Inflammatory macrophage (primary cell): ENCODE measurements around the gene CALY.

ENCODE experiments used
- DNase-seq, 2 donors: peaks; one replicate each; pipeline ENCODE4 v3.0.0-alpha.2; 2020 to 2022

The CALY gene

GRCh38 chr10:133350950-133351329, 14.2 kb upstream of the CALY start:
- DNase-seq, result no peak

DNA sequence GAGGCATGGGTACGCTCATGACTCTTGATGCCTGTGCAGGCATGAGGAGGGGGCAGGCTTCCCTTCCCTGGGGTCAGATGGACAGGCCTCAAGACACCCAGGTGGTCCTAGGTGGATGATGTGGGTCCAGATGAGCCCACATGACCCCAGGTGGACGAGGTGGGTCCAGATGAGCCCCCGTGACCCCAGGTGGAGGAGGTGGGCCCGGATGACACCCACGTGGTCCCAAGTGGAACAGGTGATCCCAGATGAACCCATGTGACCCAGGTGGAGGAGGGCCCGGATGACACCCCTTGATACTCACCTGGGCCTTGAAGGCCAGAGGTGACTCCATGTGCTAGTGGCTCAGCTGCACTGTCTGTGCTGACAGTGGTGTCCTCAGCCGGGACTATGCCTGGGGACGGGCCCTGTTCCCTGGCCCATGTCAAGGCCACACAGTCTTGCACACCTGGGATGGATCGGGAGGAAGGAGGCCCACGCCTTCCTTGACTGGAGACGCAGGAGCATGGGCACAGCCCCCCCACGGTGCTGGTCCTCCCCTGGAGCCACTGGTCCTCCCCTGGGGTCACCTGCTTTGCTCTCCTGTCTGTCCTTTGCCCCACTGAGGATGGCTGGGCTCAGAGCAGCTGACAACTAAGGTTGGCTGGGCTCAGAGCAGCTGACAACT, 13.7 kb upstream of the CALY start:
- DNase-seq, result no peak

DNA sequence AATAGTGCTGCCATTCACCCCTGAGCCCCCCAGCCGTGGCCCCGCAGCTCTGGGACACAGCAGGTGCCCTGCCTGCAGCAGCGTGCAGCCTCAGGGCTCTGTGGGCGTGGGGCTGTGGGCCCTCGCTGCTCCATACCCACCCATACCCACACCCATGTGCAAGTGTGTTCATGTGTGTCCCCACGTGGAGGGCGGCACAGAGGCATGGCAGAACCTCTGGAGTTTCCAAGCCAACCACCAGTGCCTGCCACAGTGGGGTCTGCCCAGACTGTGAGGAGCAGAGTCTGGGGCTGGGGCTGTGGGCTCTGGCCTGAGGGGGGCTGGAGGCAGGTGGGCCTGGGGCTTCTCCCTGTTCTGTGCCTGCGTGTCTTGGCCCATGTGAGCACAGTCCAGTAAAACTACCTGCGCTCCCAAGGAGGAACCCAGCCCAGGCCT, 12.9 kb upstream of the CALY start:
- DNase-seq, result no peak

- no peak for DNase-seq
Observed at GRCh38 chr10:133349160-133349568, 12.5 kb upstream of the CALY start.

DNA sequence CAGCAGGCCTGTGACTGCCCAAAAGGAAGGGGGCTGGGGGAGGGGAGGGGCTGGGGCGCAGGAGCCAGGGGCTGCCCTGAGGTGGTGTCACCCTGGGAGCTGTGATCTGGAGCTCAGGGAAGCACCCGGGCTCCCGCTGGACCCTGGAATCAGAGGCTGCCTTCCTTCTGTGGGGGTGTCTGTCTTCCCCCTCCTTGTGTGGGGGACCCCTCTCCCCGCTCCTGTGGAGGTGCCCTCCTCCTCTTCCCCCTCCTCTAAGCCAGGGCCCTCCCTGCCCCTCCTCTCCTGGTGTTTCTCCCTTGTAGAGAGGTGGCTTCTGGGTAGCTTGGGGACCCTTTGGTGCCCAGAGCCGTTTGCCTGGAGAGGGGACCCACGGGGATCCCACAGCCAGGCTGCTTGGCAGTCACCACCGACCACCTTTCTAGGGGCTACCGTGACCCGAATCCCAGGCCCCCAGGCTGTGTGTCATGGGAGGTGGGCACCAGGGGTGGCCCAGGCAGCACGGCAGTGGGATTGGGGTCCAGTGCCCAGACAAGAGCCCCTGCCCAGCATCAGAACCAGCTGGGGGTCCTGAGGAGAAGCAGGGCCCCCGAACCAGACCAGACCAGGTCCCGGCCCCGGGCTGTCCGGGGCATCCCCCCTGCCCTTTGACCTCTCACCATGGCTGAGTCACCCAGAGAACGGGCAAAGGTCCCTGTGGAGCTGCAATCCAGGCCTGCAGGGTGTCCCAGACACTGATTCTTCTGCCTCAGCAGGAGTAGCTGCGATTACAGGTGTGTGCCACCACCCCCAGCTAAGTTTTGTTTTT, 11.2 kb upstream of the CALY start:
- DNase-seq, result no peak

DNA sequence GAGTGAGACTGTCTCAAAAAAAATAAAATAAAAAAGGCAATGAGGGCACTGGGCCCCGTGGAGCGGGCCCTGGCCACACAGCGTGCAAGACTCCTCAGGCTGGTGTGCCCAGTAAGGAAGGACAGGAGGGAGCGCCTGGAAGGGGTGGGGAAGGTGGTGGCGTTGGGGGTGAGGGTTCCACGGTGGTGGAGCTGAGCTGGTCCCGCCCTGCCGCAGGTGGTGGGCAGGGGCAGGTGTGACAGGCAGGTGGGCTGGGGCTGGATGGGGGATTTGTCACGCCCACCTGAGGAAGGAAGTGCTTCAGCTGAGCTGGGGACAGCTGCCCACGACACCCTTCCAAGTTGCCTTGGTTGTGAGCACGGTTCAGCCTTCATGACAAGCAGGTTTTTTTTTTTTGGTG, 9.7 kb upstream of the CALY start:
- no peak for DNase-seq

DNA sequence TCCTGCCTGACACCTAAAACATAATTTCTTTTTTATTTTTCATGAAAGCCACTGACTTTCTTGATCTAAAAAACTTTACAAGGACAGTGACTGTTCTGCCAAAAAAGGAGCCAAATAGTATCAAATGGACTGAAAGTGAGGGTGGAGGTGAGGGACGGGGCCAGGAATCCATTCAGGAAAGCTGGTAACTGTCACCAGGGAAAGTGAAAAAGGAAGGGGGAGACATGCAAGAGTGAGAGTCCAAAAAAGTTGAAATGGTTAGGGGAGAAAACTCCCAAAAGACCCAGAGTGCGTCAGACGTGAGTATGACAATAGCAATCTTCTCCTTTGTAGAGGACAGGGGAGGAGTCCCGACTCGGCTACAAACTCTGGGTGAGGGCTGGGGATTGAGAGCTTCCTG, 7.5 kb upstream of the CALY start:
- no peak for DNase-seq

DNA sequence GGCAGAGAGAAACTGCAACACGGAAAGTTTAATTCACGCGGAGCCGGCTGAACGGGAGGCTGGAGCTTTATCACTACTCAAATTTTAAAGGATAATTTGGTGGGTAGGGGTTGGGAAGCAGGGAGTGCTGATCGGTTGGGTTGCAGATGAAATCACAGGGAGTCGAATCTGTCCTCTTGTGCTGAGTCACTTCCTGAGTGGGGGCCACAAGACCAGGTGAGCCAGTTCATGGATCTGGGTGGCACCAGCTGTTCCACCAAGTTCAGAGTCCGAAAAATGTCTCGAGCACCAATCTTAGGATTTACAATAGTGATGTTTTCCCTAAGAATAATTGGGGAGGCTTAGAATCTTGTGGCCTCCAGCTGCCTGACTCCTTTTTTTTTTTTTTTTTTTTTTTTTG, 6.9 kb upstream of the CALY start:
- no peak for DNase-seq

DNA sequence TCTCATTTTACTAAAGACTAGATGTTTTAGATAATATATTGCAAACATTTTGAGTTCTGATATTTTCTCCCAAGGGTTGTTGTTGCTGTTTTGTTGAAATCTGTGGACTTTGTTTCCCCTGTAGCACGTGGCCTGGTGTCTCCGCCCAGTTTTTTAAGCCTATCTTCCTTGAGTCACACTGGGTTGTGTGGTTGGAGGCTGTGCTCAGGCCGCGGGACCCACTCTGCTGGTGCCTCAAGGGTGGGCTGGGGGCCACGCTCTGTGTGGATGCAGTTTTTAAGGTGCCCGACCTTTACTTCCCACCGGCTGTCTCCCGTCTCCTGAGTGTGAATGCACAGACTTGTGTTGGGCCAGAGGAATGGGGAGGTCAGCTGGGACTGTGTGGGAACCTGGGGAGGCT, 6.2 kb upstream of the CALY start:
- DNase-seq, result no peak

DNA sequence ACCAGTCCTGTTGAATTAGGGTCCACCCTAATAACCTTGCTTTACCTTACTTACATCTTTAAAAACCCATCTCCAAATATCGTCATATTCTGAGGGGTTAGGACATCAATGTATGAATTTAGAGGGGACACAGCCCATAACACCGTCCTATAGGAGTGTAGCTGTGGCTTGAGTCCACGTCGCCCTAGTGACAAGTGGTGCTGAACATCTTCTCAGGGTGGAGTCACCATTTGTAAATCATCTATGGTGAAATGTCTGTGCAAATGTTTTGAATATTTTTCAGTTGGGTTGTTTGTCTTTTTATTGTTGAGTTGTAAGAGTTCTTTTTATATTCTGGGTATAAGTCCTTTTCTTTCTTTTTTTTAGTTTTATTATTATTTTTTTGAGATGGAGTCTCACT, 5.3 kb upstream of the CALY start:
- no peak for DNase-seq

- no peak for DNase-seq
Observed at GRCh38 chr10:133339708-133340380, 3.1 kb upstream of the CALY start.

GRCh38 chr10:133338080-133339071, 1.7 kb upstream of the CALY start:
- no peak for DNase-seq

DNA sequence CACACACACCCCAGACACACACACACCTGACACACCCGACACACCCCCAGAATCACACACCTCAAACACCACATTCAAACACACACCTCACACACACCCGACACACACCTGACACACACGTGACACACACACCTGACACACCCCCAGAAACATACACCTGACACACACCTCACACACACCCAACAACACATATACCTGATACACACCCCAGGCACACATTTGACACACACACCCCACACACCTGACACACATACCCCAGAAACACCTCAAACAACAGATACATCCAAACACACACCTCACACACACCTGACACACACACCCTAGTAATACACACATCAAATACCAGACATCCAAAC, 652 bp upstream of the CALY start:
- no peak for DNase-seq

GRCh38 chr10:133336118-133336576, 549 bp downstream of the CALY start:
- no peak for DNase-seq

GRCh38 chr10:133335246-133336117, 1.2 kb downstream of the CALY start:
- DNase-seq, result peak; percentile 38 to 51

DNA sequence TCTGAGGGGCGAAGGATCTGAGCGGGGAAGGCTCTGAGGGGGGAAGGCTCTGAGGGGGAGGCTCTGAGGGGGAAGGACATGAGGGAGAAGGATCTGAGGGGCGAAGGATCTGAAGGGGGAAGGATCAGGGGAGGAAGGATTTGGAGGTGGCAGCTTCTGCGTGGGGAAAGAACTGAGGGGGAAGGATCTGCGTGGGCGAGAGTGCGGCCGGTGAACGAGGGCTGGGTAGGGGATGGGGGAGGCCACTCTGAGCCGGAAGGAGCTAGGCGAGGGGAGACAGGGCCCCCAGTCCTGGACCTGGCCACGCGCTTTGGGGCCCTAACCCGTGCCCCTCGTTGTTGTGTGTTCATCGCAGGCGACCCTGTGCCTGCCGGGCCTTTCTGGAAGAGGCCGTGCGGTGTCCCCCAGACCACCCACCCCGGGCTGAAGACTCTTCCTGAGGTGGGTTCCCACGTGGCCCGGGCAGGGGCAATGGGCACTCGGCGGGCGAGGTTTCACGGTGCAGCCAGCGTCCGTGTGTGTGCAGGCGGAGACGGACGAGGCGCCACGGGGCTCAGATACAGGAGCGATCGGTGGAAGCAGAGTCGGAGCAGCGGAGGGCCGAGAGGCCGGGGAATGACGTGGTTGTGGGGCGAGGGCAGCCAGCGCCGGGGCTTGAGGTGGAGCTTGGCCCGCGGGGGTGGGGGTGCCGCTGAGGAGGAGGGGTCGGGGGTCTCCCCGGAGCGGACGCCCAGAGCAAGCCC, 2.0 kb downstream of the CALY start:
- no peak for DNase-seq

- no peak for DNase-seq
Observed at GRCh38 chr10:133332936-133333699, 3.6 kb downstream of the CALY start.

- DNase-seq, result peak; percentile 80 to 82
Observed at GRCh38 chr10:133329491-133330202, 7.0 kb downstream of the CALY start.
